IgD-negative memory B cell (primary cell): ENCODE results near the gene EPHA7. TPM values are rescaled to one million over a fixed set of nuclear protein-coding genes. Genes with fewer than 3 reads are reported as not detected.

Experiments
- H3K27ac Mint-ChIP-seq, 3 donors: one replicate each; pipeline ENCODE4 v1.8.0; 2020 to 2022; ENCODE audit warnings: mild to moderate bottlenecking in 3 of 3, mixed read lengths in 3 of 3, moderate library complexity in 1 of 3
- H3K27me3 Mint-ChIP-seq: one replicate; pipeline ENCODE4 v1.8.0; 2021; ENCODE audit warnings: mixed read lengths
- H3K36me3 Mint-ChIP-seq: one replicate; pipeline ENCODE4 v1.8.0; 2020; ENCODE audit warnings: mild to moderate bottlenecking, mixed read lengths
- H3K4me1 Mint-ChIP-seq, 3 donors: one replicate each; pipeline ENCODE4 v1.8.0; 2020 to 2022; ENCODE audit warnings: mixed read lengths in 3 of 3, mild to moderate bottlenecking in 1 of 3
- H3K4me3 Mint-ChIP-seq, 4 donors: one replicate each; pipeline ENCODE4 v1.8.0; 2020 to 2022; ENCODE audit warnings: mild to moderate bottlenecking in 4 of 4, mixed read lengths in 4 of 4, moderate library complexity in 3 of 4
- H3K9me3 Mint-ChIP-seq, 3 donors: one replicate each; pipeline ENCODE4 v1.8.0; 2020 to 2021; ENCODE audit warnings: mixed read lengths in 3 of 3, mild to moderate bottlenecking in 1 of 3
- polyA plus RNA-seq: library from polyadenylated mRNA; unstranded; fragments of 300-500 nt; fragmentation: Illumina TruSeq; gene quantifications from one replicate; pipeline ENCODE4 v1.2.3, GENCODE V29; 2021

EPHA7 gene
- polyA plus RNA-seq, 1 donor from 2014 or later: not detected

DNA sequence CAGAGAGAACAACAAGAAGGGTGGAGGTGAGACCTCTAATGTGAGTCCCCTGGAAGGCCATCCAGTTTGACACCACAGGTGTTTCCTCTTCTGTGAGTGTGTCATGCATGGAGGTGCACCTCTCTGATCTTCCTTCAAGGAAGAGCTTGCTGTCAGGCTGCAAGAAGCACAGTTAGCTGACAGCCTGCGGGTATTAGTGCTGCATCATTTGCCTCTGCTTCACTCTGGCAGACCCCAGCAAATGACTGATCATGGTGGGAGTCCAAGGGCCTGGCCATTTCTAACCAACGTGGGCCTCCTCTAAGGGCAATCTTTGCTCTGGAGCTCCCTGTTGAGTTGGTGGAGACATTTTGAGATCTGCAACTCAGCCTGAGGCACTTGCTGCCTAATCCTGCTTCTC, 206.3 kb downstream of the EPHA7 start:
- Mint-ChIP-seq H3K9me3 (peaks cover 0 to 14% (median 8%) of the 10 kb centered on the region in 3 donors), H3K36me3 (no peaks in the 10 kb centered on the region), H3K4me3 (no peak overlapping the region), H3K4me1 (no peaks in the 10 kb centered on the region), H3K27ac (no peak overlapping the region), H3K27me3 (no peaks in the 10 kb centered on the region)

DNA sequence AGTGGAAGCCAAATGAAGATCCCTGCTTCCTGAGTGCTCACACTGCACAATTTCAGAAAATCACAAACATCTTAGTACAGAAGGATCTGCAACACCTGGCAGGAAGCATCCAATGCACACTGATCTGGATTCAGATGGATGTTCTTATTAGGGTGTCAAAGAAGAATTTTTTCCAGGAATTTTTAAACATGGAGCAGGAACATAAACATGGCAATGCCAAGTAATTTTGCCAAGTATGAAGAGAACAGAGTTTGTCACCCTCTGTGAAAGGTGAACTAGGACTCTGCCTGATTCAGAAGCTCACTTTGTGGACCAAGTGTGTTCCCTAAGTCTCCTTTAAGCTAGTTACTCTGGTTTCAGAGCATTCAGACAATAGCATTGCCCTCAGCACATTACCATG, 208.5 kb downstream of the EPHA7 start:
- H3K27ac Mint-ChIP-seq: no peak overlapping the region
- peaks cover 0 to 11% (median 8%) of the 10 kb centered on the region in 3 donors for H3K9me3 Mint-ChIP-seq
- no peaks in the 10 kb centered on the region for H3K27me3 Mint-ChIP-seq
- no peaks in the 10 kb centered on the region for H3K36me3 Mint-ChIP-seq
- no peak overlapping the region for H3K4me3 Mint-ChIP-seq
- no peaks in the 10 kb centered on the region for H3K4me1 Mint-ChIP-seq

DNA sequence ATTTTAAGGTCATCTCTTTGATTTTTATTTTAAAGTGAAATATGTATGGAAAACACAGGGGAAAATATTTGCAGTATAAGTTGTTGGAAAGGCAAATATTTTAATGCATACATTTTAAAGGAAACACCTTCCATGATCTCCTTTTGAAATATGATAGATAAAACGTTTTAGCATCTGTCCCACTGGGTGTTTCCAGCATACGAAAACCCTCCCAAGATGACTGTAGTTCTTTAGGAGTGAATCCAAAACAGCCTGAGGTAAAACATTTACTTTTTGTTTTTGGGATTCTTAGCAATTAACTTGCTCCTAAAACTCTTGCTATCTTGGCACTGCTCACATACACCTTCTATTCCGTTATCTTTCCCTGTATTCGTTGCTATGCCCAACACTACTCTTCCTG, 210.0 kb downstream of the EPHA7 start:
- Mint-ChIP-seq H3K27me3 (no peaks in the 10 kb centered on the region), H3K4me3 (no peak overlapping the region), H3K27ac (no peak overlapping the region), H3K9me3 (peaks cover 0 to 8% (median 8%) of the 10 kb centered on the region in 3 donors), H3K4me1 (no peaks in the 10 kb centered on the region), H3K36me3 (no peaks in the 10 kb centered on the region)

DNA sequence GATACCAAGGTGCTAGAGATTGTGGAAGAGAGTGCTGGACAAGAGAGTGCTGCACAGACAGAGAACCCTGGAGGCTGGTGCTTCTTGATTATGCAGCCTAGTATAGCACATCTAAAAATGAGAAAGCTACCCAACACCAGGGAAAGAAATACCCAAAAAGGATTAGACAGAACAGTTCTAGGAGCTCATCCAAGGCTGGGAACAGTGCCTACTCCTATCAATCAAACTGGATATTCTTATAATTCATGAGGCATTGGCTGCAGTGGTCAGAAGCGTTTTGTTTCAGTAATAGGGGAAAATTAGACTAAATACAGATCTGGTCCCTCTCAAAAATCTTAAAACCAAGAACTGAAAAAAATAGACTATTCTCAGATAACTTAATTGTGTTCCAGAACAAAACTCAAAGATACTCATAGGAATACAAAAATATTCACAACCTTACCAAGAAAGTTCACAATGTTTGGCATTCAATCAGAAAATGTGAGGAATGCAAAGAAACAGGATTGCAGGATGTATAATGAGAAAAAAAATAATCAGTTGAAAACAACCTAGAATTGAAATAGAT, 222.9 kb downstream of the EPHA7 start:
- Mint-ChIP-seq H3K4me3 (no peak overlapping the region), H3K27me3 (no peaks in the 10 kb centered on the region), H3K4me1 (peaks cover 0 to 5% (median 0%) of the 10 kb centered on the region in 3 donors), H3K36me3 (peaks cover 5% of the 10 kb centered on the region), H3K27ac (no peak overlapping the region), H3K9me3 (peaks cover 0 to 5% (median 4%) of the 10 kb centered on the region in 3 donors)

DNA sequence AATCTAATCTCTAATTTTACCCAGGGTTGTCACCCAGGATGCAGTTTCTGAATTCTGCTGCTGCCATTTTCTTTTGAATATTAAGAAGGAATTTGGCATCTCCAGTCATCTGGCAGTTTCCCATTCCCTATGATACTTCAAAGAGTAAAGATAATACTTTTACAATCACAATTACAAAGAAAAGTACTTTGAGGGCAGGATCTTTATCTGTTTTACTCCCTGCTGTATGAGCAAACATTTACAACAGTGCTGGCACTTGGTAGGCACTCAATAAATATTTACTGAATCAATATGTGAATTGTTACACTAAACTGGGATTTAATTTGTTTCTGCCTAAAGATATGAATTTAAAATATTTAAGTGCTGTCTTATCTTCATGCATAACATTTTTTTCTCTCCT, 224.9 kb downstream of the EPHA7 start:
- Mint-ChIP-seq H3K4me1 (peaks cover 0 to 2% (median 0%) of the 10 kb centered on the region in 3 donors), H3K4me3 (no peak overlapping the region)

DNA sequence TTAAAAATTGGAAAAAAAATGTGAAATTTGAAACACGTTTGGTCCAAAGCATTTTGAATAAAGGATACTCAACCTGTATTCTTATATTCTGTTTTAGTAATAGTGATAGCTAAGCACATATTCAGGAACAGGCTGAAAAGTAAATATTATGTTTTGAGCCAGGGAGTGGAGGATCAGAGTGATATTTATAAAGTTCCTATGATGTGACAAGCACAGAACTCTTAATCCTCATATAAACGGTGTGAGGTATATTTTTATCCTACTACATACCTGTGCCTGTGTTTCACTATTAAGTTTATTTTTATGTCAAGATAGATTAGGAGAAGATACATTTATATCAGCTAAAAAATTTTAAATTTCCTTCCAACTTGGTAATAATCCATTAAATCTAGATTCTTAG, 225.5 kb downstream of the EPHA7 start:
- H3K36me3 Mint-ChIP-seq: peaks cover 5% of the 10 kb centered on the region
- H3K27ac Mint-ChIP-seq: no peak overlapping the region
- peaks cover 0 to 6% (median 2%) of the 10 kb centered on the region in 3 donors for H3K9me3 Mint-ChIP-seq

More for the DNA sequence above, 224.9 kb downstream of the EPHA7 start:
- Mint-ChIP-seq H3K27me3 (no peaks in the 10 kb centered on the region), H3K9me3 (peaks cover 0 to 6% (median 2%) of the 10 kb centered on the region in 3 donors), H3K36me3 (peaks cover 5% of the 10 kb centered on the region), H3K27ac (no peak overlapping the region)

More for the DNA sequence above, 225.5 kb downstream of the EPHA7 start:
- peaks cover 0 to 2% (median 0%) of the 10 kb centered on the region in 3 donors for H3K4me1 Mint-ChIP-seq
- no peaks in the 10 kb centered on the region for H3K27me3 Mint-ChIP-seq
- H3K4me3 Mint-ChIP-seq: no peak overlapping the region
